RWPE2 (cell line): ENCODE measurements around the gene OSCP1.

Source experiments
- ATAC-seq: fragments of 200-7000 bp; cut with Tn5 transposase; 3 replicates; pipeline ENCODE4 v1.9.1; 2021; ENCODE audit warnings: low read depth
- DNase-seq: peaks from one replicate; pipeline ENCODE4 v3.0.0-alpha.2; 2020; ENCODE audit warnings: low spot score
- H3K27ac ChIP-seq: fragments of 450-650 bp; 2 replicates; pipeline ENCODE4 v1.5.1; 2017; ENCODE audit warnings: mild to moderate bottlenecking; ENCODE audit not compliant: poor library complexity, severe bottlenecking
- H3K27me3 ChIP-seq: fragments of 250-450 bp; sonication (Bioruptor Pico); 2 replicates; pipeline ENCODE4 v1.5.1; 2021; ENCODE audit warnings: mild to moderate bottlenecking, moderate library complexity; ENCODE audit not compliant: insufficient read depth, poor library complexity, severe bottlenecking
- H3K36me3 ChIP-seq: fragments of 250-450 bp; sonication (Bioruptor Pico); 2 replicates; pipeline ENCODE4 v1.5.1; 2020; ENCODE audit warnings: low read depth, mild to moderate bottlenecking, moderate library complexity
- H3K4me1 ChIP-seq: fragments of 250-450 bp; sonication (Bioruptor Pico); 2 replicates; pipeline ENCODE4 v1.5.1; 2021; ENCODE audit warnings: mild to moderate bottlenecking, moderate library complexity; ENCODE audit not compliant: insufficient read depth, poor library complexity, severe bottlenecking
- H3K4me3 ChIP-seq: fragments of 250-450 bp; sonication (Bioruptor Pico); 2 replicates; pipeline ENCODE4 v1.5.1; 2021; ENCODE audit warnings: mild to moderate bottlenecking, moderate library complexity; ENCODE audit not compliant: severe bottlenecking
- H3K9me3 ChIP-seq: fragments of 250-450 bp; sonication (Bioruptor Pico); 2 replicates; pipeline ENCODE4 v1.5.1; 2021; ENCODE audit warnings: mild to moderate bottlenecking, moderate library complexity; ENCODE audit not compliant: severe bottlenecking
- CTCF ChIP-seq: fragments of 450-650 bp; IDR thresholded peaks from one replicate; pipeline ENCODE4 v1.5.1; 2017; ENCODE audit warnings: mild to moderate bottlenecking, moderate library complexity; ENCODE audit not compliant: poor library complexity, severe bottlenecking

Gene OSCP1

GRCh38 chr1:36467027-36467410 is 16.8 kb upstream of the OSCP1 start:
- ATAC-seq (no peak), DNase-seq (no peak)
- TF ChIP-seq CTCF: no peak
- no peak overlapping the region for H3K27ac ChIP-seq
- H3K36me3 ChIP-seq: peaks cover 8% of the 10 kb centered on the region
- H3K27me3 ChIP-seq: no peaks in the 10 kb centered on the region
- peaks cover 10% of the 10 kb centered on the region for H3K4me1 ChIP-seq
- no peak overlapping the region for H3K4me3 ChIP-seq
- H3K9me3 ChIP-seq: no peaks in the 10 kb centered on the region

- ATAC-seq: no peak
- Histone ChIP-seq H3K9me3 (no peaks in the 10 kb centered on the region), H3K27me3 (no peaks in the 10 kb centered on the region), H3K4me3 (no peak overlapping the region), H3K4me1 (peaks cover 10% of the 10 kb centered on the region), H3K36me3 (peaks cover 13% of the 10 kb centered on the region), H3K27ac (peak overlapping the region; percentile 64)
- TF ChIP-seq CTCF: no peak
- no peak for DNase-seq
Observed at GRCh38 chr1:36466370-36467026, 16.2 kb upstream of the OSCP1 start.

GRCh38 chr1:36465731-36466369 is 15.6 kb upstream of the OSCP1 start:
- H3K4me1 ChIP-seq: peaks cover 10% of the 10 kb centered on the region
- DNase-seq: no peak
- H3K27ac ChIP-seq: peak overlapping the region; percentile 64
- ATAC-seq: no peak
- no peaks in the 10 kb centered on the region for H3K27me3 ChIP-seq
- H3K9me3 ChIP-seq: no peaks in the 10 kb centered on the region
- no peak overlapping the region for H3K4me3 ChIP-seq
- peaks cover 19% of the 10 kb centered on the region for H3K36me3 ChIP-seq
- no peak for TF ChIP-seq CTCF

GRCh38 chr1:36464605-36465393 is 14.5 kb upstream of the OSCP1 start:
- peaks cover 30% of the 10 kb centered on the region for H3K36me3 ChIP-seq
- H3K4me1 ChIP-seq: peaks cover 10% of the 10 kb centered on the region
- ATAC-seq: peak; percentile 55
- DNase-seq: no peak
- no peaks in the 10 kb centered on the region for H3K9me3 ChIP-seq
- H3K4me3 ChIP-seq: peak overlapping the region; percentile 91
- no peaks in the 10 kb centered on the region for H3K27me3 ChIP-seq
- H3K27ac ChIP-seq: peak overlapping the region; percentile 64
- no peak for TF ChIP-seq CTCF
